Tibial artery (tissue), 4 donors: Measurements from ENCODE around the gene MICA.
"Not testable (repeated sequence)": the region's sequence is repeated elsewhere in the genome, so short reads cannot be mapped to it uniquely, and the experiment has no call there.

Source experiments
- DNase-seq, 2 donors: peaks; one replicate each; pipeline ENCODE4 v3.0.0-alpha.2; 2019
- H3K27ac ChIP-seq, 2 donors: fragments of 200-600 bp; sonication (generic) in 1 of 2; 1 replicate in 1 of 2; 2 replicates in 1 of 2; pipeline ENCODE4 v1.5.1; 2018 to 2019; ENCODE audit warnings: mild to moderate bottlenecking in 1 of 2
- H3K27me3 ChIP-seq, 2 donors: fragments of 200-600 bp; sonication (generic) in 1 of 2; one replicate each; pipeline versions ENCODE4 v1.5.1 to v1.6.0; 2016 to 2019
- H3K36me3 ChIP-seq, 3 donors: fragments of 200-600 bp; sonication (generic) in 2 of 3; one replicate each; pipeline ENCODE4 v1.5.1; 2016 to 2019; ENCODE audit warnings: mild to moderate bottlenecking in 2 of 3
- H3K4me1 ChIP-seq, 4 donors: fragments of 200-600 bp; sonication (generic) in 2 of 4; 1 replicate in 3 of 4; 2 replicates in 1 of 4; pipeline ENCODE4 v1.5.1; 2016 to 2019
- H3K4me3 ChIP-seq, 2 donors: fragments of 200-600 bp; sonication (generic) in 1 of 2; 1 replicate in 1 of 2; 2 replicates in 1 of 2; pipeline ENCODE4 v1.5.1; 2018 to 2019; ENCODE audit warnings: mild to moderate bottlenecking in 2 of 2
- H3K9me3 ChIP-seq, 3 donors: fragments of 200-600 bp; sonication (generic) in 1 of 3; one replicate each; pipeline ENCODE4 v1.5.1; 2016 to 2019
- CTCF ChIP-seq, 2 experiments: fragments of 200-600 bp in 1 of 2; fragments of 450-650 bp in 1 of 2; IDR thresholded peaks; one replicate each; pipeline ENCODE4 v1.5.1; 2017 to 2019; ENCODE audit warnings: antibody characterized with exemption in 2 of 2, mild to moderate bottlenecking in 1 of 2, moderate library complexity in 1 of 2
- intact Hi-C: fragments of 100-400 bp; cut with DNase I; formaldehyde crosslinking; loops from one replicate; pipeline ENCODE4 v1.15.0; 2023; ENCODE audit warnings: low total_unique reads

Gene MICA

GRCh38 chr6:31381666-31382065, 21.7 kb upstream of the MICA start:
- Histone ChIP-seq H3K27ac (no peak overlapping the region), H3K4me1 (no peaks in the 10 kb centered on the region), H3K27me3 (peaks cover 0 to 32% of the 10 kb centered on the region in 2 donors), H3K36me3 (no peaks in the 10 kb centered on the region), H3K4me3 (no peak overlapping the region), H3K9me3 (no peaks in the 10 kb centered on the region)
- no peak for TF ChIP-seq CTCF (IDR thresholded peaks at IDR 0.05)
- DNase-seq = no peak
- intact Hi-C loops = no loop called here

DNA sequence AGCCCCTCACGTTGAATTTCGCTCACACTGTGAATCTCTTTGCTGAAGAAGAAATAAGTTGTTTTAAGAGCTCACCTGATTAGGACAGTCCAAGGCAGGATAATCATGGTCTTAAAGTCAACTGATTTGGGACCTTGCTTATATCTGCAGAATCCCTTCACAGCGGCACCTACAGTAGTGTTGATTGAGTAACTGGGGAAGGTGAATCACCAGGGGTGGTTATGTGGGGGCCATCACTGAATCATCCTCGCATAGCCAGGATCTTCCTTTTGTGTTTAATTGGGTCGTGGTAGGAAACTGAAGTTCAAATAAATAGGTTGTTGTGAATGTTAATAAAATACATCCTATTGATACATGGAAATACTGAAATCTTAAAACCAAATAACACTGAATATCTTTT, 20.2 kb upstream of the MICA start:
- no peak for TF ChIP-seq CTCF (IDR thresholded peaks at IDR 0.05)
- H3K4me1 ChIP-seq = no peaks in the 10 kb centered on the region
- intact Hi-C loops = no loop called here
- H3K36me3 ChIP-seq = no peaks in the 10 kb centered on the region
- peaks cover 0 to 19% of the 10 kb centered on the region in 2 donors for H3K27me3 ChIP-seq
- DNase-seq = no peak
- H3K27ac ChIP-seq = no peak overlapping the region
- H3K9me3 ChIP-seq = no peaks in the 10 kb centered on the region
- H3K4me3 ChIP-seq = no peak overlapping the region

GRCh38 chr6:31385041-31385440, 18.4 kb upstream of the MICA start:
- no peak overlapping the region for H3K4me3 ChIP-seq
- no peak for DNase-seq

GRCh38 chr6:31386099-31386498, 17.3 kb upstream of the MICA start:
- no peak for DNase-seq
- intact Hi-C loops = no loop called here
- H3K4me3 ChIP-seq = no peak overlapping the region
- H3K9me3 ChIP-seq = no peaks in the 10 kb centered on the region
- no peaks in the 10 kb centered on the region for H3K4me1 ChIP-seq
- H3K27me3 ChIP-seq = no peaks in the 10 kb centered on the region
- H3K36me3 ChIP-seq = no peaks in the 10 kb centered on the region
- H3K27ac ChIP-seq = no peak overlapping the region
- TF ChIP-seq CTCF (IDR thresholded peaks at IDR 0.05) = no peak

More at GRCh38 chr6:31385041-31385440, 18.4 kb upstream of the MICA start:
- TF ChIP-seq CTCF (IDR thresholded peaks at IDR 0.05) = no peak
- H3K36me3 ChIP-seq = no peaks in the 10 kb centered on the region
- H3K27ac ChIP-seq = no peak overlapping the region
- H3K27me3 ChIP-seq = peaks cover 0 to under 1% of the 10 kb centered on the region in 2 donors
- intact Hi-C loops = no loop called here
- H3K9me3 ChIP-seq = no peaks in the 10 kb centered on the region
- H3K4me1 ChIP-seq = no peaks in the 10 kb centered on the region

DNA sequence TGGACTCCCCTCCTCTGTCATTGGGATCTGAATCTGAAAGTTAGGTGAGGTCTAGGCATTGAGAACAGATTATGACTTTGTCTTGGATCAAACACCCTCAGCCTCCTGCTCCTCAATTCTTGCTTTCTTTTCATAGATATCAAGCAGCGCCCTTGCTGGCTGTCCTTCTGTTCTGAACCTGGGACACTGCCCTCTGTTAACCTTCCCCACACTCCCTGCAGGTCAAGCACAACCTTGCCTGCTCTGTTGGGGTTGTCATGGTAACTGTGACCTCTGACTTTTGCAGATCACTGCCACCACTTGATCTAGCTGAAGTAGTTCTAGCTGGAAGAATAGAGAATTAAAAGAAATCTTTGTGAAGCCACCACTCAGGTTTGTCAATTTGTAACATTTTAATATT, 16.4 kb upstream of the MICA start:
- TF ChIP-seq CTCF (IDR thresholded peaks at IDR 0.05) = no peak
- no peak for DNase-seq
- Histone ChIP-seq H3K36me3 (no peaks in the 10 kb centered on the region), H3K27me3 (no peaks in the 10 kb centered on the region), H3K27ac (no peak overlapping the region), H3K4me1 (no peaks in the 10 kb centered on the region), H3K4me3 (no peak overlapping the region), H3K9me3 (no peaks in the 10 kb centered on the region)
- intact Hi-C loops = no loop called here

DNA sequence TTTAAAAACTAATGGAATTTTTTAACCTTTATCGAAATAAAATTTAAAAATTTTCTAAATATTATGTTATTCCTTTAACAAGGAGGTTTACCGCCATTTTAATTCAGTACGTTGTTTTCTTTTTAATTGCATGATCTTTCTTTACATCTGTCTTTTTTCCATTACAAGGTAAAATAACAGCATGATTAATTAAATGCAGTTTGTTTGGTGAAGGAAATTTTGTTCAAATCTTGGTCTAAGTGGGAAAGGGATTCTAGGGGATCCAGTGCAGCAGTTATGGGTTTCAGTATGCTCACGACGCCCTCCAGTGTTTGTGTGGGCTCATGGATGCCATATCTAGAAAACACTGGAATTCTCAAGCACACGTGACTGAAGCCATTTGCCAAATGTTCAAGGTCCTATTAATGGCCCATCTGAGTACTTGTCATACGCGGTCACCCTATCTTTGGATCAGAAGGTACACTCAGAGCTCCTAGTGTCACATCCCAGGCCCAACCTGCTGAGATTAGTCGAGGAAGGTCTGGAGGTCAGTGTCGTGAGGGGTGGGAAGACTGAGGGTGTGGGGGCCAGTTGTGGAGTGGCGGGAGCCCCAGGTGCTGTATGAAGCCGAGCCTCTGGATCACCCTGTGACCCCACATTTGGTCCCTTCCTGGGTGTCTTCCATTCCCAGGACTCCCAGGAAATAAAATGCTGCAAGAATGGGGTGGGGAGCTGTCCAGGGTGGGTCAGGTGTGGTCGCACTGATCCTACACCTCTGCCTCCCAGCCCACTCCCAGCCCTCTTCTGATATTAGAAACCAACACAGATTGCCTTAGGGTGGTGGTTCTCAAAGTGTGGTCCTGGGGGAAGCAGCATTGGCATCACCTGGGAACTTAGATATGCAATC, 14.2 kb upstream of the MICA start:
- DNase-seq, intact Hi-C loops, H3K4me3 ChIP-seq, H3K36me3 ChIP-seq, H3K27me3 ChIP-seq, H3K4me1 ChIP-seq, H3K9me3 ChIP-seq, H3K27ac ChIP-seq: not testable (repeated sequence)

DNA sequence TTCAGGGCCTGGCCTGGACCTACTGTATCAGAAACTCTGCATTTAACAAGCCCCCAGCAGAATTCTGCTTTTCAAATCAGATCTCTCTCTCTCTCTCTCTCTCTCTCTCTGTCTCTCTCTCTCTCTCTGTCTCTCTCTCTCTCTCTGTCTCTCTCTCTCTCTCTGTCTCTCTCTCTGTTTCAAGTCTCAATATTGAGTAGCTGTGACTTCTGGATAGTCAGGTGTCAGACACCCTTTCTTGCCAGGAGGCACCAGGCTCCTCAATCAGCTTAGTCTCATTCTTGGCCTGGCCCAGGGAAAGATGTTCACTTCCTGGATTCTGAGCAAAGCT, 13.6 kb upstream of the MICA start:
- H3K4me1 ChIP-seq, H3K27ac ChIP-seq, H3K27me3 ChIP-seq, DNase-seq, intact Hi-C loops, H3K9me3 ChIP-seq, H3K4me3 ChIP-seq: not testable (repeated sequence)
- H3K36me3 ChIP-seq = peaks cover 0 to 14% (median 0%) of the 10 kb centered on the region in 3 donors
